Measurements from ENCODE around the gene CAMTA1.
A peak's percentile ranks its signal among the peaks of the same experiment; 100 is the strongest.

CAMTA1 gene

DNA sequence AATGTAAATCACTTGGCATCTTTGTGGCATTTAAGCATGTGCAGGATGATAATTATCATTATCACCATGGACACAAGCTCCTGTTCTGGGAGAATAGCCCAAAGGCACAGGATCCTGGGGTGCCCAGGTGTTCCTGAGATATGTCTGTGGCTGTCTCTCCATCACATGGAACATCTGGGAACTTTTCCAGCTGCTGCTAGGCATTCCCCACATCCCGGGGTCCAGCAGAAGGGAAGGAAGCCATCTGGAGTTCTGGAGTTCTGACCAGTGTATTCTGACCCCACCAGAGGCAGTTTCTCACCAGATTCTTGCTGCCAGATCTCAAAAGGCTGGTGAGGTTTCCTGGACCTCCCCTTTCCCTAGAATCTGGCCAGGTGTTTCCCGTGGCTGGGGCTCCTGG is 726.1 kb downstream of the CAMTA1 start:
- H3K4me3 ChIP-seq (ENCODE audit: control insufficient read depth, low read depth, low read length), result no peak overlapping the region
- TF ChIP-seq, protein P1, sequence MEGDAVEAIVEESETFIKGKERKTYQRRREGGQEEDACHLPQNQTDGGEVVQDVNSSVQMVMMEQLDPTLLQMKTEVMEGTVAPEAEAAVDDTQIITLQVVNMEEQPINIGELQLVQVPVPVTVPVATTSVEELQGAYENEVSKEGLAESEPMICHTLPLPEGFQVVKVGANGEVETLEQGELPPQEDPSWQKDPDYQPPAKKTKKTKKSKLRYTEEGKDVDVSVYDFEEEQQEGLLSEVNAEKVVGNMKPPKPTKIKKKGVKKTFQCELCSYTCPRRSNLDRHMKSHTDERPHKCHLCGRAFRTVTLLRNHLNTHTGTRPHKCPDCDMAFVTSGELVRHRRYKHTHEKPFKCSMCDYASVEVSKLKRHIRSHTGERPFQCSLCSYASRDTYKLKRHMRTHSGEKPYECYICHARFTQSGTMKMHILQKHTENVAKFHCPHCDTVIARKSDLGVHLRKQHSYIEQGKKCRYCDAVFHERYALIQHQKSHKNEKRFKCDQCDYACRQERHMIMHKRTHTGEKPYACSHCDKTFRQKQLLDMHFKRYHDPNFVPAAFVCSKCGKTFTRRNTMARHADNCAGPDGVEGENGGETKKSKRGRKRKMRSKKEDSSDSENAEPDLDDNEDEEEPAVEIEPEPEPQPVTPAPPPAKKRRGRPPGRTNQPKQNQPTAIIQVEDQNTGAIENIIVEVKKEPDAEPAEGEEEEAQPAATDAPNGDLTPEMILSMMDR (IDR thresholded peaks at IDR 0.05; ENCODE audit: control insufficient read depth, insufficient read depth, low read depth, low read length, missing control alignments), result no peak

DNA sequence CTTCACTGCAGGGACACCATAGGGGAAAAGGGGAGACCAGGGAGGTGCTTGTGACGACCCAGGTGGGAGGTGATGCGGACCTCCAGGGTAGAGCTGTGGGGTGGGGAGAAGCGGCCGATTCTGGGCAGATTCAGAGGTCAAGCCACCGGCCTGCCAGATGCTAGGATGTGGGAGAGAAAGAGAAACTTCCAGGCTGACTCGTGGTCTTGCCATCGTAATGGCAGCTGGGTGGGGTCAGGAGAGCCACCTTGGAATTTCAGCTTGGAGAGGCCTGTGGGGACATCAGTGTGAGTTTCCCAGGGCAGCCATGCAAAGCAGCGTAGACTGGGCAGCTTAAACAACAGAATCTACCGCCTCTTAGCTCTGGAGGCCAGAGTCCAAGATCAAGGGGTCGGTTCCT is 727.8 kb downstream of the CAMTA1 start:
- no peak for DNase-seq (ENCODE audit: low read depth)
- TF ChIP-seq, protein P1 (IDR thresholded peaks at IDR 0.05; ENCODE audit: control insufficient read depth, insufficient read depth, low read depth, low read length, missing control alignments), result no peak
- H3K4me3 ChIP-seq (ENCODE audit: control insufficient read depth, low read depth, low read length), result no peak overlapping the region

More for the DNA sequence above, 726.1 kb downstream of the CAMTA1 start:
- DNase-seq (ENCODE audit: low read depth), result no peak

DNA sequence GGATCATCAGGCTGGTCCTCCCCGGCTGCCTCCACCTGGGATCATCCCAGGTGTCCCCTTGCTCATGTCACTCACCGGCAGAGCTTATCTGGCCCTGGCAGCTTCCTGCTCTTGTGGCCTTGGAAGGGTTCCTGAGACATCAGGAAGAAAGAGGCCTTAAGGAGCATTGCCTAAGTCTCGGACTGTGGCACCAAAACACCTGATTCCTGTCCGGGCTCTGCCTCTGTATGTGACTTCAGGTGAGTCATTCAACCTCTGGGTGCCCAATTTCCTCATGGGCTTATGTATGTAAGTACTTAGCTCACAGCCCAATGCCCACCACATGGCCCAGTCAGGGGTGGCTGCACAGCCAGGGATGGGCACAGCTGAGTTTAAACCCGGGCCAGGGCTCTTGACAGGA is 729.9 kb downstream of the CAMTA1 start:
- no peak overlapping the region for H3K4me3 ChIP-seq (ENCODE audit: control insufficient read depth, low read depth, low read length)
- DNase-seq (ENCODE audit: low read depth), result no peak
- TF ChIP-seq, protein P1 (IDR thresholded peaks at IDR 0.05; ENCODE audit: control insufficient read depth, insufficient read depth, low read depth, low read length, missing control alignments), result no peak

DNA sequence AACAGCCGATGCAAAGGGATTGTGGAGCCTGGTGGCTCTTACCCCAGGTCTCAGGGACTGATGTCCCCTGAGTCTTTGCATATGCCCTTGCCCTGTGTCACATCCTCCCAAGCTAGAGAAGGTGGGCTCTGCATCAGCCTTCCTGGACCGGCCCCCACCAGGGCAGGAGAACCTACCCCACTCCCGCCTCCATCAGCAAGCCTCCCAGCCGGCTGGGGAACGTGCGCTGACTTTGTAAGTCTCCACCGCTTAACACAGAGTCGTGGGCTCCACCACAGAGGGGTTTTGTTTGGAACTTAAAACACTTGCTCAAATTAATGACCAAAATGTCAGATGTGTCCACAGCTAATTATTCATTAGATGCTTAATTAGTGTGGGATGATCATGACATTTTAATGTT is 730.6 kb downstream of the CAMTA1 start:
- no peak overlapping the region for H3K4me3 ChIP-seq (ENCODE audit: control insufficient read depth, low read depth, low read length)
- TF ChIP-seq, protein P1 (IDR thresholded peaks at IDR 0.05; ENCODE audit: control insufficient read depth, insufficient read depth, low read depth, low read length, missing control alignments), result no peak
- no peak for DNase-seq (ENCODE audit: low read depth)

DNA sequence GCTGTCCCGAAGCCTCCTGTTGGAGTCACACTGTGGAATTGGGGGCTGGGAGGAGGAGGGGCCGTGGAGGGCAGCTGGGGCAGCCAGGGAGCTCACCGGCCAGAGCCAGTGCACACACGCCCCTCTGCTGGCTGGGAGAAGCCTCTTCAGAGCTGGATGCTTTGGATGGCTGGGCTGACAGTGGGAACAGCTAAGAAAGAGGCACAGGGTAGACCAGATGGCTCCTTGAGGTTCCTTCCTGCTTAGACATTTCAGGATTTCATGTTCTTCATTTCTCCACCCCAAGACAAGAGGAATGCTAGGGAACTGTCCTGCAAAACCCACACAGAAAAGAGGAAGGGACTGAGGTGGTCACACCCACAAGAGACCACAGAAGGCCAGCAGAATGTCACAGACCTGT is 731.1 kb downstream of the CAMTA1 start:
- H3K4me3 ChIP-seq (ENCODE audit: control insufficient read depth, low read depth, low read length), result no peak overlapping the region
- no peak for DNase-seq (ENCODE audit: low read depth)
- TF ChIP-seq, protein P1 (IDR thresholded peaks at IDR 0.05; ENCODE audit: control insufficient read depth, insufficient read depth, low read depth, low read length, missing control alignments), result peak; percentile 12

DNA sequence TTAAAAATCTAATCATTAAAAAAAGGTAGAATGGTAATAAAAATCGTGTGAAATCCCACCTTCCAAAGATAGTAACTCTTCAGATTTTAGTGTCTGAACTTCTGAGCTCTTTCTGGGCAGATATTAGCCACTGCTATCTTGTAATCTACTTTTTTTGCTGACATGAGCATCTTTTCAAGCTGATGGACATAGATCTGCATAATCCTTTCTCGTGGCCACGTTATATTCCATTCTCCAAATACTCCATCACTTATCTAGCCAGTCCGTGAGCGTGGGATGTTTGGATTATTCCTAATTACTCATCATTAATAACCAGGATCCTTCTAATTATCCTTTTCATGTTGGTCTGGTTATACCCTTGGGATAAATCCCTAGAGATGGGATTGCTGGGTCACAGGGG is 731.7 kb downstream of the CAMTA1 start:
- TF ChIP-seq, protein P1 (IDR thresholded peaks at IDR 0.05; ENCODE audit: control insufficient read depth, insufficient read depth, low read depth, low read length, missing control alignments), result no peak

More for the DNA sequence above, 731.7 kb downstream of the CAMTA1 start:
- no peak for DNase-seq (ENCODE audit: low read depth)
- no peak overlapping the region for H3K4me3 ChIP-seq (ENCODE audit: control insufficient read depth, low read depth, low read length)

Data from AG09309 (cell line).